ENCODE results near the gene TSSK6. TPM values are rescaled to one million over a fixed set of nuclear protein-coding genes. Genes with fewer than 3 reads are reported as not detected.
A peak's percentile ranks its signal among the peaks of the same experiment; 100 is the strongest.

The TSSK6 gene
- total and polyA plus RNA-seq, 2 of the 4 experiments (the other 2 are of a cell fraction): 1.3 to 2.2 TPM

GRCh38 chr19:19550972-19551852, 35.9 kb upstream of the TSSK6 start (continued):
- no peak for TF ChIP-seq SMC3 (IDR thresholded peaks at IDR 0.05; ENCODE audit: low read depth, low read length)

GRCh38 chr19:19550485-19550929, 35.2 kb upstream of the TSSK6 start:
- ChIA-PET CTCF (no interaction called here), POLR2A (ENCODE audit: unreplicated experiment) (no interaction called here)
- WGBS, 2 experiments (ENCODE audit: extremely low coverage in 2 of 2, insufficient read length in 1 of 2): 15% methylated on average over 5 of the region's 8 CpGs; no CpG with 5 or more reads in 1 of the 2 experiments
- peaks cover 12% of the 10 kb centered on the region; the same call in 1 of the 2 replicates for H3K27me3 ChIP-seq (ENCODE audit: control insufficient read depth, insufficient read depth, low read length)
- H4K5ac ChIP-seq (ENCODE audit: low read depth, low read length): no peak overlapping the region
- H4K20me1 ChIP-seq (ENCODE audit: insufficient read depth, low read length): no peaks in the 10 kb centered on the region; the same call in 1 of the 2 replicates
- H3K23ac ChIP-seq (ENCODE audit: low read depth, low read length): no peak overlapping the region
- H3K27ac ChIP-seq (ENCODE audit: insufficient read depth, low read length): no peak overlapping the region
- H2AK9ac ChIP-seq (replicated peaks; ENCODE audit: low read depth, low read length, poor library complexity): peak overlapping the region; percentile 55
- H3K18ac ChIP-seq (ENCODE audit: low read depth, low read length): no peak overlapping the region
- no peak overlapping the region for H3K4me3 ChIP-seq (ENCODE audit: insufficient read depth, low read depth, low read length)
- dilution Hi-C loops (cut with HindIII; ENCODE audit: low sequenced_read_pairs, unreplicated experiment) (no loop called here), in situ Hi-C loops (cut with MboI; ENCODE audit: low sequenced_read_pairs) (no loop called here), intact Hi-C loops (cut with micrococcal nuclease) (loop anchor here (5.0 kb wide), 1 partner anchor 92 kb away; the partner anchor contains the start of gene GMIP)
- H3K4ac ChIP-seq (ENCODE audit: low read depth, low read length): no peak overlapping the region
- DNase-seq (peak; percentile 52), ATAC-seq (ENCODE audit: low read depth) (peak; percentile 22)
- no peaks in the 10 kb centered on the region for H3K4me1 ChIP-seq (ENCODE audit: control insufficient read depth, insufficient read depth, low read length)
- H3K36me3 ChIP-seq (ENCODE audit: control insufficient read depth, insufficient read depth, low read length): no peaks in the 10 kb centered on the region
- no peak overlapping the region for H4K8ac ChIP-seq (ENCODE audit: low read depth in 2 of 2, low read length in 2 of 2)
- no peak overlapping the region for H3K56ac ChIP-seq (ENCODE audit: extremely low read depth, insufficient read depth, low read length)
- no peaks in the 10 kb centered on the region for H3K79me1 ChIP-seq (ENCODE audit: low read depth in 1 of 2, low read length in 2 of 2)
- no peak overlapping the region for H4K91ac ChIP-seq (ENCODE audit: insufficient read depth, low read depth, low read length)
- no peak overlapping the region for H3K9ac ChIP-seq (ENCODE audit: low read depth, low read length)
- BruUV-seq (replicated peaks): no TSS peak
- peak overlapping the region; percentile 58 for H2AFZ ChIP-seq (replicated peaks; ENCODE audit: low read length, poor library complexity)
- no peak overlapping the region for H2BK120ac ChIP-seq (ENCODE audit: low read depth, low read length)
- H3K14ac ChIP-seq (replicated peaks; ENCODE audit: low read depth, low read length): no peak overlapping the region
- no peak overlapping the region for H2BK5ac ChIP-seq (ENCODE audit: low read depth, low read length, poor library complexity, severe bottlenecking)
- no peak overlapping the region for H2BK20ac ChIP-seq (ENCODE audit: low read depth, low read length)
- no peaks in the 10 kb centered on the region for H3K9me3 ChIP-seq (ENCODE audit: control insufficient read depth, insufficient read depth, low read length)
- H2BK15ac ChIP-seq (ENCODE audit: low read depth, low read length): no peak overlapping the region
- H3K9me1 ChIP-seq (ENCODE audit: insufficient read depth, low read length): no peaks in the 10 kb centered on the region
- H3K4me2 ChIP-seq (ENCODE audit: low read depth, low read length): no peak overlapping the region
- no peak overlapping the region for H2AK5ac ChIP-seq (ENCODE audit: low read depth, low read length)
- no peak for TF ChIP-seq FOS (IDR thresholded peaks at IDR 0.05; ENCODE audit: low read depth, low read length)
- TF ChIP-seq MAFK (IDR thresholded peaks at IDR 0.05; ENCODE audit: low read depth, low read length): peak; percentile 48

All from IMR-90 (cell line).